Mucosa of gallbladder (tissue), 1 donor: ENCODE results near the gene SIPA1L3. TPM values are rescaled to one million over a fixed set of nuclear protein-coding genes. Genes with fewer than 3 reads are reported as not detected.

Source experiments
- DNase-seq: peaks from one replicate; pipeline ENCODE4 v3.0.0-alpha.2; 2020; ENCODE audit warnings: low spot score
- total RNA-seq: library from RNA; stranded (reverse); gene quantifications from one replicate; pipeline ENCODE4 v1.2.1, GENCODE V29; 2021
- donor health status: DM: no; HTN: no; CAD: no.

Gene SIPA1L3
- total RNA-seq, 1 donor from 2014 or later = 74.6 TPM

- DNase-seq = no peak
Measured at GRCh38 chr19:38152461-38153379, 245.7 kb downstream of the SIPA1L3 start.

DNA sequence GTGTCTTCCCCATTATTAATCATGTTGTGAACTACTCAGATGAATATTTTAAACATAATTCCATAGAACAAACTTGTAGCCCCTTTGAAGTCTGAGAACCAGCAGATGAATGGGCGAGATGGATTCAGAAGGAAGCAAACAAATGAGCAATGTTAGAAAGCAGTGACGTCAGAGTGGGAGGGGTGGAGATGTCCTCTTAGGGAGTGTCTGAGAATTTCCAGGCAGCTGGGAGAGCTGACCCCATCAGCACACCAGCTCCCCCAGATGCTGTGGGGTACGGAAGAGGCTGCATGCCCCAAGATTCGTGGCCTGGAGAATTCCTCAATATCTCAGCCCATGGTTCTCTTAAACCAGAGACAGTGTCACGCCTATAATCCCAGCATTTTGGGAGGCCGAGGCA, 248.4 kb downstream of the SIPA1L3 start:
- no peak for DNase-seq

DNA sequence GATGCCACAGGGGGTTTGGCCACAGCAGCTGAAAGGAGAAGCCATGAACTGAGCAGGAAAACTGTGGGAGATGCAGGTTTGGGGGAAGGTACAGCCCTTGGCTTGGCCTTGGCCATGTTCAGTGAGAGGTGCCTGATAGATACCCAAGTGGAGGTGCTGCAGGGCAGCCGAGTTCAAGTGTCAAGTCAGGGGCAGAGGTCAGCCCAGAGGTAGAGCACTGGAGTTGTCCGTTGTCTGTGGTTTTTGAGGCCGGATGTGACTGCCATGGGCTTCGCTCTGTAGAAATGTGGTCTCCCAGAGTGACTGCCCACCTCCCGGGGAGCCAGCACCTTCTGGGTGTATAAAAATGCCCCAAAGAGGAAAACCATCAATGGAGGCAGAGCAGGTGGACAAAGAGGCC, 251.7 kb downstream of the SIPA1L3 start:
- no peak for DNase-seq

DNA sequence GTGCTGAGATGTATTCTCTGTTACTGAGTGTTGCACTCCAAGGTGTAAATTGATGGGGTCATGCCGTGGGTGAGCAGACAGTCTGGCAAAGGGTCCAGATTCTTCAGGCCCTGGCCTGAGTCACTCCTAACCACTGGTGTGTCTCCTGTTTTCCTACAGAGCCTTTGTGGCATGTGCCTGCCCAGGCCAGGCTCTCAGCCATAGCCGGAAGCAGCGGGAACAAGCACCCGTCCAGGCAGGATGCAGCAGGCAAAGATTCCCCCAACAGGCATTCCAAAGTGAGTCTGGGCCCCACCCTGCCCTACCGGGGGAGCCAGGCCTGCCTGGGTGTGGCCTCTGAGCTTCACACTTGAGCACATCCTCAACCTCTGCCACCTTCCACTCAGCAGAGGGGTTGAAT, 255.1 kb downstream of the SIPA1L3 start:
- DNase-seq = no peak

DNA sequence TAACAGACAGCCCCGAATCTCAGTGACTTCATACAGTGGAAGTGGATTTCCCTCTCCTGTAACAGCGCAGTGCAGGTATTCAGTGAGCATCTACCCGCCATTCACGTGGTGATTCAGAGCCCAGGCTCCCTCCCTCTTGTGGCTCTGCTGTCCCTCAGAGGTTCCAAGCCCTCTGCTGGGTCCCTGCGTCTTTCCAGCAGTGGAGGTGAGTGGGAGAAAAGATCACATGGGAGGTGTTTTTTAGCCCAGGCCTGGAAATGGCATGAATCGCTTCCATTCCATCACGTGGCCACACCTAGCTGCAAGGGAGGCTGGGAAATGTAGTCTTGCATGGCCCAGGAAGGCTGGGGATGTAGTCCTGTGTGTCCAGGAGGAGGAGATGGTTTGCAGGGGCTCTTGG, 255.6 kb downstream of the SIPA1L3 start:
- no peak for DNase-seq

DNA sequence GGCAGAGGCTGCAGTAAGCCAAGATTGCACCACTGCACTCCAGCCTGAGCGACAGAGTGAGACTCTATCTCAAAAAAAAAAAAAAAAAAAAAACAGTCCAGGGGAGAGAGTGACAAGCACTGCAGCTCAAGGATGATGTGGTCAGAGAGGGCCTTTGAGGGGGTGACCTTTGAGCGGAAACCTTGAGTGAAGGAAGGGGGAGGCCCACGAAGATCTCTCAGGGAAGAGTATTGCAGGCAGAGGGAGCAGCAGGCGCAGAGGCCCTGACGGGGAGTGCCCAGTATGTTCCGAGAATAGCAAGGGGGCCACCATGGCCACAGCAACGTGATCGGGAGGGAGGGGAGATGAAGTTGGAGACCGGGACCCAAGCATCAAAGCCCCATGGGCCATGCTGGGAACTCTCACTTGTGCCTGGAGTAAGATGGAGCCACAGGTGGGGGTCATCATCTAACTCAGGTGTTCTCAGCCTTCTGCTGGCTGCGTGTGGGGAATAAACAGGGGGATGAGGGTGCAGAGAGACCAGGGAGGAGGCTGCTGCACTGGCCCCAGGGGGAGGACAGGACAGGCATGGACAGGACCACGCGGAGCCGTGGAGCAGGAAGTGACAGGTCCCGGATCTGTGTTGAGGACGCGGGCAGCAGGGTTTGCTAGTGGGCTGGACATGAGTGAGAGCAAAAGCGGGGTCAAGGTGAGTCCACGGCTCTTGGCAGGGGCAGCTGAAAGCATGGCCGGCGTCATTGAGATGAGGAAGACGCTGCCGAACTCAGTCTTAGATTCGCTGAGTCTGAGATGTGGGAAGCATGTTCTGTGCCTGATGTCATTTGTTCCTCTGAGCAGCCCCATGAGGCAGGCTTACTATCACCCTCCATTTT, 256.6 kb downstream of the SIPA1L3 start:
- DNase-seq = no peak

DNA sequence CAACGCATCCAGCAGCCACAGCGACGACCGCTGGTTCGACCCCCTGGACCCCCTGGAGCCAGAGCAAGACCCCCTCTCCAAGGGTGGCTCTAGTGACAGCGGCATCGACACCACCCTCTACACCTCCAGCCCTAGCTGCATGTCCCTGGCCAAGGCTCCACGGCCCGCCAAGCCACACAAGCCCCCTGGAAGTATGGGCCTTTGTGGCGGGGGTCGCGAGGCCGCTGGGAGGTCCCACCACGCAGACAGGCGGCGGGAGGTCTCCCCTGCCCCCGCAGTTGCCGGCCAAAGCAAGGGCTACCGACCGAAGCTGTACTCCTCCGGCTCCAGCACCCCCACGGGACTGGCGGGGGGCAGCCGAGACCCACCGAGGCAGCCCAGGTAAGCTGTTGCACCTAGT, 257.5 kb downstream of the SIPA1L3 start:
- no peak for DNase-seq

DNA sequence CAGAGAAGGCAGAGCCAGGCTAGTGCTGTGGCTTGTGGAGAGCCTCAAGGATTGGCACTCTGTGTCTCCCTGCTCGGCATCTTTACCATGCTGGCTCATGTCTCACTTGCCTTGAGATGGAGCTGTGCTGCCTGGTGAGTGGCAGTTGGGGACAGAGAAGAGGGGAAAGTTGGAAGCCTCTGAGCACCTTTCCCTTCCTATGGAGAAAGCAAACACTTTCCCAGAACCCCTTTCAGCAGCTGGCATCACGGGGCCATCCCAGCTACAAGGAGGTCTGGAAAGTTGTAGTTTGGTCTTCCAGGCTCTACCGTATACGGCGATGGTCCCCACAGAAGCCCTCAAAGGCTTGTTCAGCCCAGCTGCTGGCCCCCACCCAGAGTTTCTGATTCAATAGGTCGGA, 258.3 kb downstream of the SIPA1L3 start:
- DNase-seq = no peak

DNA sequence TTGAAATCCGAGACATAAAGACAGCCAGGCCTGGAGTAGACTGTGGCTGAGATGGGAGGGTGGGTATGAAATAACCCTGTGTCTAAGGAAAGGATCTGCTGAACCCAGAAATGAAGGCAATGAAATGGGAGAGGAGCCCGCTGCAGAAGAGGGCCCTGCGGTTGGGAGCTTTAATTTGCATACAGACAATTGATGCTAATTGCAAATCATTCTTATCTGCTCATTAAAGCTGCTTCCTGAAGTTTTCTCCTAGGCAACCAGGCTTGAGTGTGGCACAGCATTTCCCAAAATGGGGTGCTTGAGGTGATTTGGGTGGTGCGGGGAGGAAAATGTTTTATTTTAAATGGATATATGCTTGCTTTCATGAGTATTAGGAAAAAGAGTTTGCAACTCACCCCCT, 261.6 kb downstream of the SIPA1L3 start:
- DNase-seq = no peak

- no peak for DNase-seq
Measured at GRCh38 chr19:38170334-38170733, 263.3 kb downstream of the SIPA1L3 start.

GRCh38 chr19:38172001-38172400, 265.0 kb downstream of the SIPA1L3 start:
- DNase-seq = no peak

DNA sequence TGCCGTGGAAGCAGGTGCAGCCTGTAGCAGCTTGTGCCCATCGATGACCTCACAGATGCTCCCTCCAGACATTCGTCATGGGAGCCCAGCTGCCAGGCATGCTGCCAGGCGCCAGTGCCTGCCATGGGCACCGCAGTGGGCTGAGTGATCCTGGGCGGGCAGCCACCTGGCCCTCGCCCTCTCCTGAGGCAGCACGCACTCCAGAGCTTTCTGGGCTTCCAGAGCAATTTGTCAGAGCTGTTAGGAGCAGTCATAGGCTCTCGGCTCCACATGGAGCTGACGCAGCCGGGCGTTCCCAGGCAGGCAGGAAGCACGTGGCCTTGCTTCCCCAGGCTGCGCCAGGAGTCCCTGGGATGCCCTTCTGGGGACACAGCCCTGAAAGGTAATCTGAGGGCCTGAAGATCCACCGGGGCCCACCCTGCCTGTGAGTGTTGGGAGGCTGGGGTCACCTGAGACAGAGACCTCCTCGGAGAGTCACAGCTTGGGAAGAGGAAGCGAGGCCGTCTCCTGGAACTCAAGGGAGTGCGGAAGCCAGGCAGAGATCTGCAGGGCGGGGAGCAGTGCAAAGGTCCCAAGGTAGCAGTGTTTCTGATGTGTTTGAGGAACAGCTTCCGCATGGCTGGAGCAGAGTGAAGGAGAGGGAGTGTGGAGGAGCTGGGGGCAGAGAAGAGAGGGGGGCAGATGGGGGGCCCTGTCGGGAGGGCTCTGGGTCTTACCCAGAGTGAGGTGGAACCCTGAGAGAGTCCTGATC, 266.5 kb downstream of the SIPA1L3 start:
- DNase-seq = no peak

DNA sequence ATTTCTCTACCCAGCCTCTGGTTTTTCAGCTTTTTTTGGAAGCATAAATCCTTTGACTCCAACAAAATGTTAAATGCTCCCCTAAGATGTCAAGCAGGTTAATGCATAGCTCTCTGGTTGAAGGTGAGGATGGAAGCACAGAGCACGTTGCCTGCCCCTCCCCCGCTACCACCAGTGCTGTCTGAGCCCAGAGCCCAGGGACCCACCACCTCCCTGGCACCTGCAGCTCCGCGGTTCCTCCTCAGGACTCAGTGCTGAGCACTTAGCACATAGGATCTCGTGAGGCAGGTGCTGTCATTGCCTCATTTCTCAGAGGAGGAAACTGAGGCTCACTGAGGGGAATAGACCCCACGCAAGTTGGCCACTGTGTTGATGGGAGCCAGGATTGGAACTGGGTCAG, 268.4 kb downstream of the SIPA1L3 start:
- no peak for DNase-seq

DNA sequence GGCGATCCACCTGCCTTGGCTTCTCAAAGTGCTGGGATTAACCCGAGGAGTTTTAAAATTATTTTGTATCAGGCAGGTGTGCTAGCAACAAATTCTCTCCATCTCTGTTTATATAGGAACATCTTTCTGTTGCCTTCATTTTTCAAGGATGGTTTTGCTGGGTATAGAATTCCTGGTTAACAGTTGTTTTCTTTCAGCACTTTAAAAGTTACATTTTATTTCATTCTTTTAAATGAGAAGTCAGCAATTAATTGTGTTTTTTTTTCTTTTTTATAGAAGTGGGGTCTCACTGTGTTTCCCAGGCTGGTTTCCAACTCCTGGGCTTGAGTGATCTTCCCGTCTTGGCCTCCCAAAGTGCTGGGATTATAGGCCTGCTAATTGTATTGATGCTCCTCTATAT, 273.1 kb downstream of the SIPA1L3 start:
- DNase-seq = no peak

GRCh38 chr19:38182536-38183210, 275.7 kb downstream of the SIPA1L3 start:
- no peak for DNase-seq

DNA sequence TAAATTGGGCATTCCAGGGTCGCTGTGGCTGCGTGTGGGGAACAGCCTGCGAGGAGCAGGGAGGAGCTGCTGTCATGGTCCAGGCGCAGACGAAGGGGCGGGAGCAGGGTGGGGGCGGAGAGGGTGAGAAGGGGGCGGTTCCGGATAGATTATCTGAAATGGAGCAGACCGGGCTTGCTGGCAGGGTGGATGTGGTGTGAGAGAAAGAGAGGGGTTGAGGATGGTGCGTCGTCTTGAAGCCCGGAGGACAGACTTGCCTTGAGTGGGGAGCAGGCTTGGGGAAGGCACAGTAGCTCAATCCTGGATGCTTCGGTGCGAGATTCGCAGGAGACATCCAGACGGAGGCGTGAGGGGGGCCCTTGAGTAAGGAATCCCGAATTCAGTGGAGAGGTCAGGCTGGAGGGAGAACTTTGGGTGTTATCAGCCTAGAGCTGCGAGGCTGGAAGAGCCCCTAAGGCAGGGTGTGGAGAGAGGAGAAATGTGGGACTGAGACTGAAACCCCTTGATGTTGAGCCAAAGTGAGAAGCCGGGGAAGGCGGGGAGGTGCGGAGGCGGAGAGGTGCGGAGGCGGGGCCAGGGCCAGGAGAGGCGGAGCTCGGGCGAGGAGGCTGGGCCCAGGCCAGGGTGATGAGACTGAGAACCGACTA, 276.4 kb downstream of the SIPA1L3 start:
- DNase-seq = no peak

GRCh38 chr19:38184815-38185214, 277.8 kb downstream of the SIPA1L3 start:
- DNase-seq = no peak

DNA sequence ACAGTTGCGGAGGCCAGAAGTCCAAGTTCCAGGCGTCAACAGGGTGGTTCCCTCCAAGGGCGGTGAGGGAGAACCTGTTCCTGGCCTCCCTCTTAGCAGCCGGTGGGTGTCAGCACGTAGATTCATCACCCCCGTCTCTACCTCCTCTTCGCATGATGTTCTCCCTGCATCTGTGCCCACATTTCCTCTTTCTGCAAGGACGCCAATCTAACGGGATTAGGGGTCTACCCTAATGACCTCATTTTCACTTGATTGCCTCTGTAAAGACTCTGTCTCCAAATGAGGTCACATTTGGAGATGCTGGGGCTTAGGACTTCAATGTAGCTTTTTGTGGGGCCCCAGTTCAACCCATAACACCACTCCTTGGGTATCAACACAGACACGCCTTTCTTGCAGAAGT, 278.6 kb downstream of the SIPA1L3 start:
- no peak for DNase-seq

DNA sequence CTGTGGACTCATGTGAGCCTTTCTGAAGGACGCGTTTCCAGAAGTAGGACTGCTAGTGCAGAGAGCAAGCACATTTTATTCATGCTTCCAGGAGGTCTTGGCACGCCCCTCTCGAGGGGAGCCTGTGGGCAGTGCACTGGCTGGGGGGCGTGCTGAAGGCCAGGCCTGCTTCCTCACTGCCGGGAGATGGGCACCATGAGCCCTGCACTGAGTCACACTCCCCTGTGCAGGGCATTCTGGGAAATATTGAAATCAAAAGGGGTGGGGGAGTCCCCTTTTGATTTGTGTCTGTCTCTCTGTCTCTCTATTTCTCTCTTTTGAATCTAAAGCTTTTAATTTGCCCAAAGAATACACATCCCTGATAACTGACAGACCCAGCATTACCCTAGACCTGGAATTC, 283.1 kb downstream of the SIPA1L3 start:
- DNase-seq = no peak

- DNase-seq = no peak
Measured at GRCh38 chr19:38190793-38191192, 283.8 kb downstream of the SIPA1L3 start.

GRCh38 chr19:38191747-38192146, 284.7 kb downstream of the SIPA1L3 start:
- no peak for DNase-seq
